Measurements from ENCODE around the gene PHLDB2.

The PHLDB2 gene

GRCh38 chr3:112019716-112020115, 160.7 kb downstream of the PHLDB2 start:
- DNase-seq (ENCODE audit: low read depth in 2 of 2) = no peak

- no peak for DNase-seq (ENCODE audit: low read depth in 2 of 2)
Measured at GRCh38 chr3:112020674-112021085, 161.6 kb downstream of the PHLDB2 start.
